GM12872 (cell line): Measurements from ENCODE around the gene PTGDR2.

Source experiments
- CTCF ChIP-seq: IDR thresholded peaks from 3 replicates; pipeline ENCODE4 v1.5.1; 2011; ENCODE audit warnings: low read depth, mild to moderate bottlenecking, low read length, moderate library complexity; ENCODE audit not compliant: insufficient read depth

The PTGDR2 gene

DNA sequence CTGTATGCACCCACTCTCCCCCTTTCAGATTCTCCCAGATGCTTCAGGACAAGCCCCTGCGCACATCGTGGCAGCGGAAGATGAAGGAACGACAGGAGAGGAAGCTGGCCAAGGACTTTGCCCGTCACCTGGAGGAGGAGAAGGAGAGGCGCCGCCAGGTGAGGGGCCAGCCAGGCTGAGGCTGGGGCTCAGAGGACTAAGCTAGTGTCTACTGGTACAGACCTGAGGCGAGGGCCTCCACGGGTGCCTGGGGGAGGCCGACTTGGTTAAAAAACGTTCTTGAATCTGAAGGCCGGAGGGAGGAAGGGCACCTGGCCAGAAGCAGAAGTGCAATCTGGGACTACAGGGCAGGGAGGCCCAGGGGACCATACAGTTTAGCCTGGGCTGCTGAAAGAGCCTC, 7.9 kb downstream of the PTGDR2 start:
- TF ChIP-seq CTCF: no peak

DNA sequence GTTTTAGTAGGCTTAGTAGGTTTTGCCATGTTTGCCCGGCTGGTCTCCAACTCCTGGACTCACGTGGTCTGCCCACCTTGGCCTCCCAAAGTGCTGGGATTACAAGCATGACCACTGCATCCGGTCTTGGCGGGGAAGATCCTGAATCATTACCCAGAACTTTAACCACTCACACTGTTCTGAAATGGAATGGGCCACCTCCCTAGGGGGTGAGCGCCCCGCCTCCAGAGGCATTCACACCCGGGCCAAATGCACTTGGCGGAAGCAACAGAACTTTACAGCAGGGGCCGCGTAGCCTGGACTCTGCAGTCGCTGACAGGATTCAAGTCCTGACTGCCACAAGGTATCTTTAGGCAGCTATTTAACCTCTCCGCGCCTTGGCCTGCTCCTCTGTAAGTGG, 8.5 kb downstream of the PTGDR2 start:
- TF ChIP-seq CTCF: no peak

DNA sequence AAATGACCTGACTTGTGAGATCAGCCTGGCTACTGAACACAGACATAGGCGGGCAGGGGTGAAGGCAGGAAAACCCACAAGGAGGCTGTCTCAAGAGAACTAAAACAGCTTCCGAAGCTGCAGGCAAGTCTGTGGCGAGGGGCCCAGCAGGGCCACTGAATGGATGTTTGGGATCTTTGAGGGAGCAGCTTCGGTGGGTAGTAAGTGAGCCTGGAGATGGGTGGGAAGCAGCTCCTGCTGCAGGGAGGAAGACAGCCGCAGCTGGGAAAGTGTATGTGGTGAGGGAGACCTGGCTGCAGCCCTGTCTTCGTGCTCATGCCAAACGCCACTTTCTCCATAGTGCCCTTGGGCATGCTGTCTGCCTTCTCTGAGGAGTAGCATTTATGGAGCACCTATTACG, 10.4 kb downstream of the PTGDR2 start:
- no peak for TF ChIP-seq CTCF

DNA sequence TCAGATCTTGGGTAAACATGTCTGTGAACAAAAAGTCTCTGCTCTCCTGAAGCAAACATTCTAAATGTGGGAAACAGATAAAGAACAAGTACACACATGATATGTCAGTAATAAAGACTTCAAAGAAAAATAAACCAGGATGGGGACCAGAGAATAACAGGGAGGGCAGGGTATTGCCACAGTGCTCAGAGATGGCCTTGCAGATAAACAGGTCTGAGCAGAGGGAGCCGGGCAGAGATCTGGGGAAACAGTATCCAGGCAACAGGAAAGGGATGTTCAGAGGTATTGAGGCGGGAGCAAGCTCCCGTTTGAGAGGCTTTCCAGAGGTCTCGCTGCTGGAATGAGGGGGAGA, 10.9 kb downstream of the PTGDR2 start:
- no peak for TF ChIP-seq CTCF

DNA sequence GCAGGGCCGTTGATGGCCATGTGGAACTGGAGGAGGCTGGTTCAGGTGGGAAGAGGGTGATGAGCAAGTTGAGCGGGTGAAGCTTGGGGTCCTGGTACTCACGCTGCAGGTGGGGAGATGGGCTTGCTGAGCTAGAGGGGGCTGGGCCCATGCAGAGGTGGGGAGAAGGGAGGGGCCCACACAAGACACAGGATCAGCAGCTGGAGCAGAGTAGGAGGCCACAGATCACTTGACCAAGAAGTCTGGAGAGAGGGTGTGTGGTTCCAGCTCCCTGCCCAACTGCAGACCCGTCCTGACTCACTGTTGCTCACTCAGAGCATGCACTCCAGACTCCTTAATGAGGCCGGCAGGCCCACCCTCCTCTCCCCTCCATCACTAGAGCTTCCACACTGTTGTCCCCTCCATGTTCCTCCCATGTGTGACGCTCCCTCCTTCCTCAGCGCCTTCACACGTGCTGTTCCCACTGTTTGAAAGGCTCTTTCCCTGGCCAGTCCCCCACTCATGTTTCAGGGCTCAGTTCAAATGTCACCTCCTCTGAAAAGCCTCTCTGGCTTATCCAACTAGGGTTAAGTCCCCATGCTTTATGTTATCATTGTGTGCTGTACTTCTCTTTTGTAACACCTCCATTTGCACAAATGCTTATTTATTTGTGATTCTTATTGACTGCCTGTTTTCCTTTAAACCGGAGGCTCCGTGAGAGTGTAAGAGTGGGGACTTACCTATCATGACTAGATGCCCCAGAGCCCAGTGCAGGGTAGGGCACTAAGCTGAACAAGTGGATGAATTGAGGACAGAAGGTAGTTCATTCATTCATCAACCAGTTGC, 11.5 kb downstream of the PTGDR2 start:
- TF ChIP-seq CTCF: no peak

GRCh38 chr11:60842668-60843600, 12.8 kb downstream of the PTGDR2 start:
- no peak for TF ChIP-seq CTCF
